Muscle of leg (tissue), 11 donors: ENCODE data around the gene VMO1. TPM values are rescaled to one million over a fixed set of nuclear protein-coding genes. Genes with fewer than 3 reads are reported as not detected.

Experiments
- DNase-seq: peaks from one replicate; pipeline ENCODE4 v3.0.0; 2013
- H3K27ac ChIP-seq: one replicate; pipeline ENCODE4 v1.5.1; 2013; ENCODE audit warnings: mild to moderate bottlenecking, low read length, control low read depth
- H3K27me3 ChIP-seq: one replicate; pipeline ENCODE4 v1.6.1; 2013; ENCODE audit warnings: low read length; ENCODE audit not compliant: control insufficient read depth, insufficient read depth
- H3K36me3 ChIP-seq: one replicate; pipeline ENCODE4 v1.6.1; 2013; ENCODE audit warnings: low read length; ENCODE audit not compliant: control insufficient read depth, insufficient read depth
- H3K4me1 ChIP-seq: one replicate; pipeline ENCODE4 v1.6.1; 2013; ENCODE audit warnings: low read length; ENCODE audit not compliant: control insufficient read depth, insufficient read depth
- H3K4me3 ChIP-seq: one replicate; pipeline ENCODE4 v1.5.1; 2013; ENCODE audit warnings: low read length, control low read depth
- H3K9me3 ChIP-seq: replicated peaks from 2 replicates; pipeline ENCODE4 v1.6.1; 2013; ENCODE audit warnings: low read depth, low read length; ENCODE audit not compliant: control insufficient read depth
- WGBS: methylation state at CpG from one replicate; pipeline ENCODE4 v1.1.5; 2013; ENCODE audit warnings: missing lambda C conversion rate; ENCODE audit not compliant: insufficient coverage; 5-methylcytosine and 5-hydroxymethylcytosine counted together
- polyA plus RNA-seq, 8 donors: library from polyadenylated mRNA; unstranded; fragments of 120-200 nt; gene quantifications; one replicate each; pipeline versions ENCODE4 v1.2.1 to v1.2.3, GENCODE V29; 2013; ENCODE audit warnings: inconsistent platforms in 1 of 8, low replicate concordance in 1 of 8; ENCODE audit not compliant: insufficient read length in 8 of 8, insufficient read depth in 1 of 8
- total RNA-seq: library from RNA; stranded (reverse); fragments of 120-200 nt; gene quantifications from one replicate; pipeline ENCODE4 v1.2.4, GENCODE V29; 2013

VMO1 gene
- total and polyA plus RNA-seq, 9 donors, result 3.0 to 12.7 (median 6.2) TPM

DNA sequence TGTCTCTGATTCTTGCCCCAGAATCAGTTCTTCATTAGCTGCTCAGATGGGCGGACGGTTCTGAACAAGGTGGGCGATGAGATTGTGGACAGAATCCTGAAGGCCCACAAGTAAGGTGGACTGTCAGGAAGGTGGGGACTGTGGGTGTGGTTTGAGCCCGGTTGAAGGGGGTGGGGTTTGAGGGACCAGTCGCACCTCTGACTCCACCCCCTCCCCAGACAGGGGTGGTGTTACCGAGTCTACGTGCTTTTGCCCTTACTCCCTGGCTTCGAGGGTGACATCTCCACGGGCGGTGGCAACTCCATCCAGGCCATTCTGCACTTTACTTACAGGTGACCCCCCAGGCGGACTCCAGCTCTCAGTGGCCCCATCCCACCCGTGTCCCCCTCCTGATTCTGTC lies 32.1 kb upstream of the VMO1 start:
- H3K4me1 ChIP-seq, result no peaks in the 10 kb centered on the region
- no peak overlapping the region for H3K27ac ChIP-seq
- peaks cover 59% of the 10 kb centered on the region for H3K36me3 ChIP-seq
- no peak overlapping the region for H3K4me3 ChIP-seq
- H3K9me3 ChIP-seq, result no peaks in the 10 kb centered on the region
- 80% methylated on average over 8 of the region's 12 CpGs for WGBS
- no peak for DNase-seq
- H3K27me3 ChIP-seq, result no peaks in the 10 kb centered on the region

GRCh38 chr17:4816826-4817225 lies 30.7 kb upstream of the VMO1 start:
- peaks cover 48% of the 10 kb centered on the region for H3K36me3 ChIP-seq
- H3K4me1 ChIP-seq, result no peaks in the 10 kb centered on the region
- H3K27ac ChIP-seq, result no peak overlapping the region

GRCh38 chr17:4815043-4815675 lies 29.0 kb upstream of the VMO1 start:
- Histone ChIP-seq H3K36me3 (peaks cover 54% of the 10 kb centered on the region), H3K27ac (no peak overlapping the region), H3K4me3 (no peak overlapping the region), H3K9me3 (no peaks in the 10 kb centered on the region), H3K4me1 (peaks cover 3% of the 10 kb centered on the region), H3K27me3 (no peaks in the 10 kb centered on the region)
- 91% methylated on average over 5 of the region's 7 CpGs for WGBS
- DNase-seq, result no peak

More at GRCh38 chr17:4816826-4817225, 30.7 kb upstream of the VMO1 start:
- no peaks in the 10 kb centered on the region for H3K9me3 ChIP-seq
- H3K4me3 ChIP-seq, result no peak overlapping the region
- WGBS, result 95% methylated on average over 8 of the region's 13 CpGs
- no peaks in the 10 kb centered on the region for H3K27me3 ChIP-seq
- no peak for DNase-seq

GRCh38 chr17:4812690-4813089 lies 26.5 kb upstream of the VMO1 start:
- H3K36me3 ChIP-seq, result peaks cover 53% of the 10 kb centered on the region
- 88% methylated on average over 3 of the region's 7 CpGs for WGBS
- peaks cover 12% of the 10 kb centered on the region for H3K4me1 ChIP-seq
- no peak overlapping the region for H3K27ac ChIP-seq
- DNase-seq, result no peak
- no peaks in the 10 kb centered on the region for H3K9me3 ChIP-seq
- H3K4me3 ChIP-seq, result no peak overlapping the region
- no peaks in the 10 kb centered on the region for H3K27me3 ChIP-seq

DNA sequence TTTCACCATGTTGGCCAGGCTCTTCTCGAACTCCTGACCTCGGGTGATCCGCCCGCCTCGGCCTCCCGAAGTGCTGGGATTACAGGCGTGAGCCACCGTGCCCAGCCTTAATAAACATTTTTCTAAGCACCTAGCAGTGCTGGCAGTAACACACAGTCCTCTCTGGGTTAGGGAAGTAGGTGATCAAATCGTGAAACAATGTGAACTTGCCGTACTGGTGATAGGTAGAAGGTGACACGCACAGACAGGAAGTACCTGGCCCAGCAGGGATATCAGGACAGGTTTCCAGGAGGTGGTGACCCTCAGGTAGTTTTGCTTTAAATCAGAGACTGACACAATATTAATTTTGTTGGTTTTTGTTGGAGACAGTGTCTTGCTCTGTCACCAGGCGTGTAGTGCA lies 25.3 kb upstream of the VMO1 start:
- H3K4me1 ChIP-seq, result peaks cover 14% of the 10 kb centered on the region
- H3K36me3 ChIP-seq, result peaks cover 43% of the 10 kb centered on the region
- 96% methylated on average over 4 of the region's 12 CpGs for WGBS
- DNase-seq, result no peak
- no peaks in the 10 kb centered on the region for H3K27me3 ChIP-seq
- no peak overlapping the region for H3K27ac ChIP-seq
- H3K9me3 ChIP-seq, result no peaks in the 10 kb centered on the region
- H3K4me3 ChIP-seq, result no peak overlapping the region

DNA sequence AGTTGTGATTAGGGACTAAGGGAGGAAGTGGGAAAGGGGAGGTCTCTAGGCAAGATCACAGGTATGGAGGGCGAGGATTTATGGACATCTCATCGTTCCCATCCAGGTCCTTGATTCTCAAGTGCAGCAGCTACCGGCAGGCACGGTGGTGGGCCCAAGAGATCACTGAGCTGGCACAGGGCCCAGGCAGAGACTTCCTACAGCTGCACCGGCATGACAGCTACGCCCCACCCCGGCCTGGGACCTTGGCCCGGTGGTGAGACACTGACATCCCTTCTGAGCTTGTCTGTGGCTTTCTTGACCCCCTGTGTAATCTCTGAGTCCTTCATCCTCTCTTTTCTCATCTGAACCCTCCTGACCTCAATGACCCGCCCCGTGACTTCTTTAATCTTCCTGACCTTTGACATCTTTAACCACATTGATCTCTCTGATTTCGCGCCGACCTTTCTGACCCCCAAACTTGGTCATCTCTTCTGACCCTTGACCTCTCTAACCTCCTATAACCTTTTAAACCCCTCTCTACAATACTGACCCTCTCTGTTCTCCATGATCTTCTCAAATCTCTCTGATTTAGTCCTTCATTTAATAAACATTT lies 24.6 kb upstream of the VMO1 start:
- no peaks in the 10 kb centered on the region for H3K27me3 ChIP-seq
- no peak overlapping the region for H3K27ac ChIP-seq
- H3K9me3 ChIP-seq, result no peaks in the 10 kb centered on the region
- peaks cover 14% of the 10 kb centered on the region for H3K4me1 ChIP-seq
- peak; percentile 25 for DNase-seq
- H3K36me3 ChIP-seq, result peaks cover 40% of the 10 kb centered on the region
- H3K4me3 ChIP-seq, result no peak overlapping the region
- WGBS, result 61% methylated on average over 13 of the region's 13 CpGs

DNA sequence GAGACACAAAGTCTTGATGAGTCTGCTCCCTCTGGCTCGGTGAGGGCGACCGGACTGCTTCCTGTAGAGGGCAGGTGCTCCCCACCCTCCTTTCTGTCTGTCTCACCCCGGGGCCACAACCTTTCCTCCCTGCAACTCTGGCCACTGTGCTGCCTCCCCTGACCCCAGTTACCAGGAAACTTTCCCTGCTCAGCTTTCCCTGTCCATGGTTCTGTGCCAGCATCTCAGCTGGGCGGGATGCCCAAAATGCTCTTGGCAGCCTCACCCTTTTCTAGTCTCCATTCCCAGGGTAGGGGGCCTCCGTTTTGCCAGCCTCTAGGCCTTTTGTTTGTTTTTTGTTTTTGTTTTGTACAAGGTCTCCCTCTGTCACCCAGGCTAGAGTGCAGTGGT lies 22.2 kb upstream of the VMO1 start:
- Histone ChIP-seq H3K36me3 (peaks cover 26% of the 10 kb centered on the region), H3K4me1 (peaks cover 14% of the 10 kb centered on the region), H3K9me3 (no peaks in the 10 kb centered on the region), H3K27ac (no peak overlapping the region), H3K27me3 (no peaks in the 10 kb centered on the region), H3K4me3 (no peak overlapping the region)
- WGBS, result 63% methylated on average over 5 of the region's 6 CpGs
- peak; percentile 69 for DNase-seq

DNA sequence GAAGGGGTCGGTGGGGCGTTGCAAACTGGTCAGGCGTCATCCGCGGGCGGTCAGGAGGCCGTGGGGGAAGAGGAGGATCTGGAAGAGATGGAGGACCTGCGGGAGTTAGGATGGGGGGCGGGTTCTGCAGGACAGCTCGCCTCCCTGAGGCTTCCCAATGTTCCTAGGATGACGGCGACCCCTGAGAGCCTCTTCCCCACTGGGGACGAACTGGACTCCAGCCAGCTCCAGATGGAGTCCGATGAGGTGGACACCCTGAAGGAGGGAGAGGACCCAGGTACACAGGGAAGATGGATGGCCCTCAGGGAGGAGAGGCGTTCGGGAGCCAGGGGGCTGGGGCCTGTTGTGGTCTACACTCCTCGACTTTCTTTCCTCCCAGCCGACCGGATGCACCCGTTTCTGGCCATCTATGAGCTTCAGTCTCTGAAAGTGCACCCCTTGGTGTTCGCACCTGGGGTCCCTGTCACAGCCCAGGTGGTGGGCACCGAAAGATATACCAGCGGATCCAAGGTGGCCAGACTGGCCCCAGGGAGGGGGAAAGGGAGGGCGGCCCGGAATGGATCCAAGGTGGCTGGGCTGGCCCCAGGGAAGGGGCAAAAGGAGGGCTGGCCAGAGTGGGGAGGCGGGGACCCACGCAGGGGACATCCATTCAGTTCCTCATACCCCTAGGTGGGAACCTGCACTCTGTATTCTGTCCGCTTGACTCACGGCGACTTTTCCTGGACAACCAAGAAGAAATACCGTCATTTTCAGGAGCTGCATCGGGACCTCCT lies 21.6 kb upstream of the VMO1 start:
- DNase-seq, result peak; percentile 44
- 28% methylated on average over 14 of the region's 32 CpGs for WGBS
- Histone ChIP-seq H3K36me3 (peaks cover 26% of the 10 kb centered on the region), H3K27ac (peak overlapping the region; percentile 24), H3K27me3 (no peaks in the 10 kb centered on the region), H3K4me3 (peak overlapping the region; percentile 64), H3K4me1 (peaks cover 14% of the 10 kb centered on the region), H3K9me3 (no peaks in the 10 kb centered on the region)

DNA sequence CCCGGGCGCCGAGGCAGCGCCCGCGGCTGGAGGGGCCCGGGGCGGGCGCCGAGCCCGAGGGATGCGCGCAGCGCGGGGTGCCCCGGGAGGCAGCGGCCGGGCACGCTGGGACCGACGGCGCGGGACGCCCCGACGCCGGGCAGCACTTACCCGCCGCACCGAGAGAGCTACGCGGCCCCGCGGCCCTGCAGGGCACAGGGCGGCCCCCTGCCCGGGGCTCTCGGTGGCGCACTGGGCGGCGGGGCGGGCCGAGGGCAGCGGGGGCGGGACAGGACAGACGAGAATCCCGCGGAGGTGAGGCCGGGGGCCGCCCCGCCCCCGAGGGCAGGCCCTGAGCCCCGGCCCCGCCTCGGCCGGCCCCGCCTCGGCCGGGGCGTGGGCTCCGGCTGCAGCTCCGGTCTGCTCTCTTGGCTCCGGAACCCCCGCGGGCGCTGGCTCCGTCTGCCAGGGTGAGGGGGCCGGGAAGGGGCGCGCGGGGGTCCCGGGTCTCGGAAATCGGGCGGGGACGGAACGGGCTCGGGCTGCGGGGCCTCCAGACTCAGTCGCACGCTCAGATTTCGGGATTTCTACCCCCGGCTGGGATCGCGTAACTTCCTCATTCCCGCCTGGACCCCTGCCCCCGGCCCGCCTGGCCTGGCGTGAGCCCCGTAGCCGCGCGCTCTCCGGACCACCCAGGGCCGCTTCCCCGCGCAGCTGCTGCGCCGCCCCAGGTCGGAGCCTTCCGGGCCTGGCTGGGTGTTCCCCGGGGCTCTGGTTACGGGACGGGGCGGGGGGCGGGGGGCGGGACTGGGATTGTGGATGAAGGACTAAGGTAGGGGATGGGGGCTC lies 20.8 kb upstream of the VMO1 start, which contains the start of gene PLD2:
Gene PLD2 (plus strand): TSS at position 376 of the 828 bp plus-strand sequence. CDS start 621 bp downstream, outside the sequence.
- WGBS, result under 1% methylated on average over 81 of the region's 106 CpGs
- Histone ChIP-seq H3K27ac (peak within 1 kb of the TSS; percentile 24), H3K27me3 (no peaks in the 10 kb centered on the region), H3K9me3 (no peaks in the 10 kb centered on the region), H3K4me1 (peaks cover 14% of the 10 kb centered on the region), H3K36me3 (peaks cover 26% of the 10 kb centered on the region), H3K4me3 (peak within 1 kb of the TSS; percentile 64)
- DNase-seq, result peak; percentile 95

GRCh38 chr17:4806456-4806776 lies 20.3 kb upstream of the VMO1 start:
- peaks cover 23% of the 10 kb centered on the region for H3K36me3 ChIP-seq
- no peaks in the 10 kb centered on the region for H3K9me3 ChIP-seq
- H3K4me3 ChIP-seq, result peak overlapping the region; percentile 32
- H3K4me1 ChIP-seq, result peaks cover 14% of the 10 kb centered on the region
- no peaks in the 10 kb centered on the region for H3K27me3 ChIP-seq
- no peak overlapping the region for H3K27ac ChIP-seq
- peak; percentile 22 for DNase-seq
- 0% methylated on average over 11 of the region's 16 CpGs for WGBS
